HL-60/S4 (cell line): ENCODE measurements around the gene HERC2.
"Not testable (repeated sequence)": the region's sequence is repeated elsewhere in the genome, so short reads cannot be mapped to it uniquely, and the experiment has no call there.

ENCODE experiments used
- in situ Hi-C: fragments of 300-500 bp; cut with MboI; formaldehyde crosslinking; loops from 2 replicates; pipeline ENCODE4 v1.14.3; 2022; ENCODE audit warnings: low sequenced_read_pairs

Gene HERC2

DNA sequence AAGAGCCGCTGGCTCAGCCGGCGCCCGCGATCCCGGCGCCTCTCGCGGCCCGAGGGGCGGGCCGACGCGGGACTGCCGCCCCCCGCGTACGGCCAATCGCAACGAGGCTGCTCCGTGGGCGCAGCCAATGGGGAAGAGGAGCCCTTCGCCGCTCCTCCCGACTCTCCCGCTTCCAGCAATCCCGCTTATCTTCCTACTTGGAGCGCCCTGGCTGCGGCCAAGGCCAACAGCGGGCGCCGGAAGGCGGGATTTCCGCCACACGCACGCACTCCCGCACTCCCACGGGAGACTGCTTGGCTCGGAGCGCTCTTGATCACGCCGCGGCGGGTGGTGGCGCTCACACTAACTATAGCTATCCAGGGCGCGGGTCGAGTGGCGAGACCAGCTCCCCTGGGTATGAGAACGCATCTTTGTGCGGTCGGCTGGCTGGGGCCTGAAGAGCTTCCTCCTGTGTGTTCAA is at the start of gene HERC2:
Gene HERC2, minus strand, starts transcription at position 51 of the 460 bp plus-strand sequence. CDS start 746 bp downstream, outside the sequence.
- in situ Hi-C loops, result not testable (repeated sequence)

DNA sequence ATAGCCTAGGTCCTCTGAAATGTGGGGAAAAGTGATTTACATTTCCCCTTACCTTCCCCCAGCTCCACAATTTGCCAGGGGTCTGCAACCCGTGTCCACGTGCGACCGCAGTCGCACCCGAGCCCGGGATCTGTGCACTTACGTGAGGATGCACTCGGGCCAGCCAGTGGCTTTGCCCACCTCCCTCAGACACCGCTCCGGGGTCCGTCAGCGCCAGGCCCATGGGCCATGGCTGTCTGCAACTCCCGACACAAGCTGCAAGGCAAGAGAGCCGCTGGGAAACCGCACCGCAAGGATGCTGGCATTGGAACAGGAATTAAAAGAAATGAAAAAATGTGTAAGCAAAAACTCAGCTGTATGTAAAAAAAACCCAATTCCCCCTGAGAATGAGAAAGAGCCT is 43.5 kb upstream of the HERC2 start:
- in situ Hi-C loops, result not testable (repeated sequence)

DNA sequence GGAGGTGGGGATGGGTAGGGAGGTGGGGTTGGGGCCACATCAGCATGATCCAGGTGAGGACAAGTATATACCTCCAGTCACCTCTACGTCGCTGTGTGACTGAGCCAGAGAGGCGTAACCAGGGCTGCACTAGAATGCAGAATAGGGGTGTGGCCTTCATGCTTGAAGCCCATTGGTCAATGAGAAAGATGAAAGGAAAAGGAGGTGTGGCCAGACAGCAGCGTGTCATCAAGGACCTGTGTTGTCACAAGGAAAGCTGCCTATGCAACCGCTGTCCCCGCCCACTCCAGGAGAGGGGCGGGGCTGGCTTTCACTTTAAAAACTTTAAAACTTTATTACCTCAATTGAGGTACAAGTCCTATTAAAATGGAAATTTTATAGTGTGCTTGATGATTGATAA is 36.0 kb upstream of the HERC2 start, which contains the start of gene GOLGA6L24:
Gene GOLGA6L24, minus strand, starts transcription at position 101 of the 400 bp plus-strand sequence. Its CDS starts 61 bp downstream, at position 40.
- in situ Hi-C loops, result not testable (repeated sequence)

- in situ Hi-C loops, result not testable (repeated sequence)
Measured at GRCh38 chr15:28321358-28322078, 461 bp downstream of the HERC2 start.

- in situ Hi-C loops, result not testable (repeated sequence)
Measured at GRCh38 chr15:28319725-28320124, 2.3 kb downstream of the HERC2 start.

DNA sequence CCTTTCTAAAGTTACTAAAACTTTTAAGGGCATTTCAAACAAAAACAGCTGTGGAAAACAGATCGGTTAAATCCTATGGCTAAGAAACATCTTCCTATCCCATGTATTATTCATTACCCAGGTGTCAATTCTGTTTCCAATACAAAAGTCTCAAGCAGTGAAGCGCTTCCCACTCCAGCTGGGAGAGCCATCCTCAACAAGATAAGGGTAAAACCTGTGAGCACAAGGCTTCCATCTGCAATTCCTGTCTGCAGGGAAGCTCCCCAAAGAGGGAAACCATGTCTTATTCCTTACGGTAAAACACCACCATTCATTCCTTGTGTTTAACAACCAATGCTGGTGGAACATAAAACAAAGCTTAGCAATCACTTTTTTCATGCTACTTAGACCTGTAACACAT is 3.2 kb downstream of the HERC2 start:
- in situ Hi-C loops, result not testable (repeated sequence)

DNA sequence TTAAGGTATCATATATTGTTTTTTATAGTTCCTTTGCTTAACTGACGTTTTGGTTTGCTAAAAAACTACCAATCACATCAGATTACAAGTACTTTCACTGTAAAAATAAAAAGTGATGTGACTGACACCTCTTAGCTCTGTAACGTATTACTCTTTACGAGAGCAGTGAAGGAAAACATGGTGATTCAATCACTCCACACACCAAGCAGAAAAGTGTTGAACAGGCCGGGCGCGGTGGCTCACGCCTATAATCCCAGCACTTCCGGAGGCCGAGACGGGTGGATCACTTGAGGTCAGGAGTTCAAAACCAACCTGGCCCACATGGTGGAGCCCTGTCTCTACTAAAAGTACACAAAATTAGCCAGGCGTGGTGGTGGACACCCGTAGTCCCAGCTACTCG is 3.9 kb downstream of the HERC2 start:
- in situ Hi-C loops, result not testable (repeated sequence)

DNA sequence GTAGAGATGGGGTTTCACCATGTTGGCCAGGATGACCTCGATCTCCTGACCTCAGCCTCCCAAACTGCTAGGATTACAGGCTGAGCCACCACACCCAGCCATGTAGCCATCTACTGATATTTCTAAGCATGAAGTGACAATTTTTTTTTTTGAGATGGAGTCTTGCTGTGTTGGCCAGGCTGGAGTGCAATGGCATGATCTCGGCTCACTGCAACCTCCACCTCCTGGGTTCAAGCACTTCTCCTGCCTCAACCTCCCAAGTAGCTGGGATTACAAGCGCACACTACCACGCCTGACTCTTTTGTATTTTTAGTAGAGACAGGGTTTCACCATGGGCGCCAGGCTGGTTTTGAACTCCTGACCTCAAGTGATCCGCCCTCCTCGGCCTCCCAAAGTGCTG is 5.0 kb downstream of the HERC2 start:
- in situ Hi-C loops, result not testable (repeated sequence)

- in situ Hi-C loops, result not testable (repeated sequence)
Measured at GRCh38 chr15:28310454-28310853, 11.5 kb downstream of the HERC2 start.

DNA sequence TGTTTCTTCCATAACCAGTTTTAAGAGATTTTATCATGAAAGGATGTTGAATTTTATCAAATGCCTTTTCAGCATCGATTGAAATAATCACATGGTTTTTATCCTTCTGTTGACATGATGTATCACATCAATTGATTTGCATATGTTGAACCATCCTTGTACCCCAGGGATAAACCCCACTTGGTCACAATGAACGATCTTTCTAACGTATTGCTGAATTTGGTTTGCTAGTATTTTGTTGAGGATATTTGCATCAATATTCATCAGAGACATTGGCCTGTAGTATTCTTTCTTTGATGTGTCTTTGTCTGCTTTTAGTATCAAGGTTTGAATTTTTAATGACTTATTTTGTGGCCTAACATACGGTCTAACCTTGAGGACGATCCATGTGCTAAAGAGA is 13.3 kb downstream of the HERC2 start:
- in situ Hi-C loops, result not testable (repeated sequence)

- in situ Hi-C loops, result not testable (repeated sequence)
Measured at GRCh38 chr15:28305700-28306099, 16.3 kb downstream of the HERC2 start.

DNA sequence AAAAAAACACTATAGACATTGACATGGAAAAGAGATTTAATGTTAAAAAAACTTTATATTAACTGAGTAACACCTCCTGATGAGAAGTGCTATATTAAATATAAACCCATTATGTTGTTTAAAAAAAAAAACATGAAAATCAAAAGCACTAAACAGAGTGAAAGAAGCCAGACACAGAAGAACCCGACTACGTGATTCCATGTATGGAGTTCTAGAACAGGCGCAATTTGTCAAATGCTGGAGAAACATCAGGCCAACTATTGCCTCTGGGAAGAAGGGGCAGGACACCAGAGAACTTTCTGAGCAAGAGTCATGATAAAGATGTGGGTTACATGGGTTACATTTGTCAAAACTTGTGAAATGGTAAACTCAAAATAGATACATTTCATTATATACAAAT is 24.5 kb downstream of the HERC2 start:
- in situ Hi-C loops, result not testable (repeated sequence)

GRCh38 chr15:28296814-28297213 is 25.2 kb downstream of the HERC2 start:
- in situ Hi-C loops, result not testable (repeated sequence)

DNA sequence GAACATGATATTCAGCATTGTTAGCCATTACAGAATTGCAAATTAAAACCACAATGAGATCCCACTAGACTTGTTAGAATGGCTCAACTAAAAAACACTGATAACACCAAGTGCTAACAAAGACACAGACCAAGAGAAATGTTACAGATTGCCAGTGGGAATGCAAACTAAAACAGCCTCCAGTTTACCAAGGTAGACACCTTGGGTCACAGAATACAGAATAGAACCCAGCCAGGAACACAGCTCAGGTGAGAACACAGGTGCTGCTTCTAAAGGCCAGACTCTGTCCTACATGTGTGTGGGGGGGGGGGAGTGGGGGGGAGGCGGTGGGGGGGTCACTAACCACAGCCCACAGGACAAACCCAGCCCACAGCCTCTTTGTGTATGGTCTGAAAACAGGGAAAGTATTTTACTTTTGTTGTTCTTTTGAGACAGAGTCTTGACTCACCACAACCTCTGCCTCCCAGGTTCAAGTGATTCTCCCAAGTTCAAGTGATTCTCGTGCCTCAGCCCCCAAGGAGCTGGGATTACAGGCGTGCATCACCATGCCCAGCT is 26.9 kb downstream of the HERC2 start:
- in situ Hi-C loops, result not testable (repeated sequence)

- in situ Hi-C loops, result not testable (repeated sequence)
Measured at GRCh38 chr15:28294560-28294959, 27.4 kb downstream of the HERC2 start.

DNA sequence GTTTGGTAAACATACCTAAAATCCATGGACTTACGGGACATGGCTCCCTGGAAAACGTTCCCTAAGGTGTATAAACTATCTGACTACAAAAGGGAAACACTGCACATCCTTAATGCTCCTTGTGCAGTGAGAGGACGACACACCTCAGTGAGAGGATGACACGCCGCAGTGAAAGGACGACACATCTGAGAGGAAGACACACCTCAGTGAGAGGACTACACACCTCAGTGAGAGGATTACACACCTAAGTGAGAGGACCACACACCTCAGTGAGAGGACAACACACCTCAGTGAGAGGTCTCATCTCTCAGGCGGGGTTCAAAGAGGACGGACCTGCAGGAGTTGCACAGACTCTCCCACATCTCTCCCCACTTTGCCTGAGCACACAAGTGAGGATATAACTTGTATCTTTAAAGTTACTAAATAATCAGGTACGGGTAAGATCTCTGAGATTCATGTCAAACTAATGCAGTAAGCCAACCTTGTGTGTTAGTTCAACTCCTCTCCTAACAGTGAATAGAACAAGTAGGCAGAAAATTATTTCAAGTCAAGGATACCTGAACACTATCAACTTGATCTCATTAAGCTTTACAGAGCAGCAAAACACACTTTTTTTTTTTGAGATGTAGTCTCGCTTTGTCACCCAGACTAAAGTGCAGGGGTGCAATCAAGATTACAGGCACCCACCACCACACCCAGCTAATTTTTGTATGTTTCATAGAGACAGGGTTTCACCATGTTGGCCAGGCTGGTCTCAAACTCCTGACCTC is 32.1 kb downstream of the HERC2 start:
- in situ Hi-C loops, result no loop called here

DNA sequence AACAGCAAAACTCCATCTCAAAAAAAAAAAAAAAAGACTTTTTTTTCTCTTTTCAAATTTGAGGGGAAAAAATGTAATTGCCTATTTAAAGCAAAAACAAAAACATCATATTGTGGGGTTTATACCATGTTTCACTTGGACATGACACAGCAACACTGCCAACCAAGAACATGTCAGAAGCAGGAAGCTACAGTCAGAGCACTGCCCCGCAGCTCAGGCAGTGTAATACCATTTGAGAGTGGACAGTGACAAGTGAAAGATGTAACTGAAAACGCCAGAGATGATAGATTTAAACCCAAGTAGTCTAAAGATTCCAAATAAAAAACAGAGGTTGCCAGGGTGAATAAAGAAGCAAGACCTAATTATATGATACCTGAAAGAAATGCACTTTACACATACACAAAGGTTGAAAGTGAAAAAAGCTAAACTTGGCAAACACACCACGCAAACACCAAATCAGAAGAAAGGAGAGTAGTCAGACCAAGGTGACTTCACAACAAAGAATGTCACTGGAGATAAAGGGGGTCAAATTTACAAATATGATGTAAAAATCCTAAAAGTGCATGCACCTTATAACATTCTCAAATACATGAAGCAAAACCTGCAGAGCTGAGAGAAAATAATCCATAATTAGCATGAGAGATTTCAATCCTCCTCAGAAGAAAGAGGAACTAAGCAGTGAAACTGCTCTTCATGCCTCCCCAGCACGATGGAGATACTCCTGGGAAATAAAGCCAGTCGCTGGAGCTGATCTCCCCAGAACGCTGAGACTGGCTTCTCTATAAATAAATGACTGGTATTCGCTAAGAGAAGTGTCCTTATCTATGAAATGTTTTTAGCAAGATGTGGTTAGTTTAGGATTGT is 32.9 kb downstream of the HERC2 start:
- in situ Hi-C loops, result not testable (repeated sequence)

DNA sequence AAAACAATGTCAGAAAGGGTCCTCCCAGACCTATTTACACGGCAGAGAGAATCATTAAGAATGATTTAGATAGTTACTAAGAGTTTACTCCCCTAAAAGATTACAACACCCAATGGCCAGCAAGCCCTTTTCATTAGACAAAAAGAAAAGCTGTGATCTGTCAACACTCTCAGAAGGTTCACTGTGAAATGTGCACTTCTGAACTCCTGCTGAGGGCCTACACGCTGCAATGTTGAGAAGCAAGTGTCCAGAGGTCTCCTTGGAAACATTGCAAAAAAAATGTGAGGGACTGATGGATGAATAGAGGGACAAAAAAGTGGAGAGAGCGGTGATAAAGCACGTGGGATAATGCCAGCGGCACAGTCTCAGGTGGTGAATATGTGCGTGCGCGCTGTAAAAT is 35.3 kb downstream of the HERC2 start:
- in situ Hi-C loops, result not testable (repeated sequence)

DNA sequence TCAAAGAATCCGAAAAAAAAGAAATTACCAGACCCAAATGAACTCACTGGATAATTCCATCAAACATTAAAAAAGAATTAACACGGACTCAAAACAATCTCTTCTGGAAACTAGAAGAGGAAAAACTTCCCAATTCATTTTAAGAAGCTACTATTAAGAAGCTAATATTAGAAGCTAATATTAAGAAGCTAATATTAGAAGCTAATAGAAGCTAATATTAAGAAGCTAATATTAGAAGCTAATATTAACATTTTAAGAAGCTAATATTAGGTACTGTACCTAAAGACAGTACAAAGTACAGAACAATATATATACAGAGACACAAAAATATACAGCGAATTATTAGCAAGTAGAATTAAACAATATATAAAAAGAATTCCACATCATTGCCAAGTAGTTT is 35.9 kb downstream of the HERC2 start:
- in situ Hi-C loops, result no loop called here

DNA sequence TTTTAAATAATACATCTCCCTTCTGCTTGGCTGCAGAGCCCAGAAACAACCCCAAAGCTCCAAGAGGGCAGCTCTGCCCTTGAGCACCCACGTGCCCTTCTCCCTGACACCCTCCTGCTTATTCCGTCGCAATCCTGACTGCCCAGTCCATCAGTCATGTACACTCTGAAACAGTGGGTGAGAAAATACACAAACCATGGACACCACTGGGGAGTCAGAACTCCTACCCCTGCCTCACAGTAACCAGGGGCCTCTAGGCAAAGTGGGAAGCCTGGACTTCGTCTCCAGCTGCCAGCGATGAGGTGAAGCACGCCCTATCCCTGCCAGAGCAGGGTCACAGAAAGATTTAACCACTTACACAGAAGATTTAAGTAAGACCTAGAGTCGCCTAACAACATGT is 40.1 kb downstream of the HERC2 start:
- in situ Hi-C loops, result no loop called here

DNA sequence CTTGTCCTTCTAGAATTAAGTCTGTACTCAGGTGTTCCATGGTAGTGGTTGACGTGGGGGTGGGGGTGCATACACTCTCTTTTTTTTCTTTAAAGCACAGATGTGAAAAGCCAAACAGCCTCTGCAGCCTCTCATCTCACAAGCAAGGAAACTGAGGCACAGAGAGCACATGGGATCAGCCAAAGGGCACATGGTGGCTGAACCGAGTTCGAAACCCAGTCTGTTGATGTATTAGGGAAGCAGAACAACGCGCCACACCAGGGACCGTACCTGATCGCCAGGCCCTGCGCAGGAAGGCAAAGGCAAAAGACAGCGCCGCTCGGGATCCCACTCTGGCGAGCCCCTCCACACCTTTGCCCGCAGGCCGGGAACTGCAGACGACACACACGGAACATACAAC is 47.3 kb downstream of the HERC2 start:
- in situ Hi-C loops, result no loop called here
